ENCODE data around the gene DBH.

DNA sequence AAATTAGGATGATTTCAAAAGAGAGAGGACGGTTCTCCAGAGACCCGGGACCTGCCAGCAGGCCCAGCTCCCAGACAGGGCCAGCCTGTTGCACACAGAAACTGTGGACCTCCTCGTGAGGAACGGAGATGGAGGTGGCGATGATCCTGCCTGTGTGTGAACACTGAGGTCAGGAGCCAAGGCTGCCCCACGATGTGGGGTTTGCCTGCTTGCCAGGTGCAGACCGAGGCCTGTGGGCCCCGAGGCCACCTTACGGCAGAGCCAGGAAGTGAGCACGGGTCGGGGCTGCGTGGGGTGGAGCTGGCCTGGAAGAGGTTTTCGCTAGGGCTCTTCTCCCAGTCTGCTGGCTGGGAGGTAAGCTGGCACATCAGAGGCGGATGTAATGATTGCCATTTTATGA lies 31.3 kb upstream of the DBH start:
- no peak for TF ChIP-seq POLR2A (IDR thresholded peaks at IDR 0.05; ENCODE audit: low read depth, low read length)
- no peak for TF ChIP-seq POLR2AphosphoS5 (IDR thresholded peaks at IDR 0.05; ENCODE audit: low read depth, low read length)

All from GM12892 (cell line).